Gastrocnemius medialis (tissue), 4 donors: ENCODE data around the gene SOX11.

Source experiments
- CTCF ChIP-seq, 5 experiments: fragments of 450-650 bp in 3 of 5; fragments of 200-600 bp in 2 of 5; sonication (generic) in 2 of 5; IDR thresholded peaks in 4 of 5; conservative IDR thresholded peaks in 1 of 5; 1 replicate in 4 of 5; 2 replicates in 1 of 5; pipeline ENCODE4 v1.5.1; 2016 to 2019; ENCODE audit warnings: antibody characterized with exemption in 5 of 5, mild to moderate bottlenecking in 3 of 5, moderate library complexity in 3 of 5
- POLR2A ChIP-seq, 2 donors: fragments of 450-650 bp; IDR thresholded peaks; one replicate each; pipeline ENCODE4 v1.6.1; 2017; ENCODE audit warnings: antibody characterized with exemption in 2 of 2, mild to moderate bottlenecking in 2 of 2, moderate library complexity in 2 of 2

GRCh38 chr2:5736050-5736449 lies 43.9 kb downstream of the SOX11 start:
- TF ChIP-seq CTCF (IDR thresholded peaks at IDR 0.05 in 4 of 5, conservative IDR thresholded peaks at IDR 0.05 in 1 of 5) (no peak), POLR2A (IDR thresholded peaks at IDR 0.05) (no peak)
